Measurements from ENCODE around the gene GPRASP3. TPM values are rescaled to one million over a fixed set of nuclear protein-coding genes. Genes with fewer than 3 reads are reported as not detected.

Gene GPRASP3
- total RNA-seq: 0.82 and 6.1 TPM in 2 replicates

GRCh38 chrX:102720237-102721168, at the start of gene GPRASP3:
Gene GPRASP3 (plus strand): TSS chrX:102720743. CDS start chrX:102748996, 28,253 bp downstream.

GRCh38 chrX:102712216-102712966, 8.2 kb upstream of the GPRASP3 start, which contains the start of gene GPRASP2:
Gene GPRASP2 (plus strand): TSS chrX:102712448. CDS start chrX:102714870, 2,422 bp downstream.

Other genes starting within 250 kb of the GPRASP3 start
- gene TCP11X2, start 248.9 kb upstream of the GPRASP3 start, total RNA-seq: not detected in 2 replicates
- 1.8 TPM in 1 of 2 replicates, not detected in the other for gene TMSB15A, start 204.0 kb upstream of the GPRASP3 start, total RNA-seq
- 5.2 and 6.5 TPM in 2 replicates for gene ARMCX5, start 121.2 kb upstream of the GPRASP3 start, total RNA-seq
- gene GPRASP1, start 69.3 kb upstream of the GPRASP3 start, total RNA-seq: 0.58 and 0.85 TPM in 2 replicates
- 6.3 and 13.7 TPM in 2 replicates for gene GPRASP2, start 8.3 kb upstream of the GPRASP3 start, total RNA-seq
- gene RAB40AL, start 216.5 kb downstream of the GPRASP3 start, total RNA-seq: 1.2 TPM in 1 of 2 replicates, not detected in the other